ENCODE measurements around the gene CMTM7. TPM values are rescaled to one million over a fixed set of nuclear protein-coding genes. Genes with fewer than 3 reads are reported as not detected.

CMTM7 gene
- total and polyA plus RNA-seq, 9 of the 15 experiments (the other 6 are each of a cell fraction or from before 2014, with no cell fraction given): 0.03 to 1.6 (median 0.42) TPM; not detected in 4

- in situ Hi-C loops (cut with MboI): loop anchor here (5.0 kb wide), 1 partner anchor 291 kb away; no protein-coding TSS in a partner anchor
- Histone ChIP-seq H3K4me1 (replicated peaks in 1 of 2; ENCODE audit: control insufficient read depth in 2 of 2, insufficient read depth in 2 of 2, low read length in 2 of 2) (no peaks in the 10 kb centered on the region), H3K4me2 (ENCODE audit: insufficient read depth, low read length) (no peak overlapping the region), H3K9me1 (ENCODE audit: control insufficient read depth, insufficient read depth, low read length) (no peaks in the 10 kb centered on the region), H3K4me3 (no peak overlapping the region), H3K9me3 (replicated peaks; ENCODE audit: control insufficient read depth, insufficient read depth, low read depth, low read length) (no peaks in the 10 kb centered on the region), H2AFZ (ENCODE audit: low read depth, low read length) (no peak overlapping the region), H3K79me2 (ENCODE audit: control insufficient read depth, insufficient read depth, low read length) (no peaks in the 10 kb centered on the region), H3K36me3 (ENCODE audit: control insufficient read depth, insufficient read depth, low read length) (no peaks in the 10 kb centered on the region), H3K27ac (ENCODE audit: extremely low read depth, low read depth, low read length) (no peak overlapping the region), H4K20me1 (replicated peaks; ENCODE audit: control insufficient read depth, insufficient read depth, low read length) (no peaks in the 10 kb centered on the region), H3K27me3 (ENCODE audit: control insufficient read depth in 2 of 2, insufficient read depth in 2 of 2, low read length in 2 of 2) (peaks cover 7 to 23% of the 10 kb centered on the region in 2 experiments), H3K9ac (ENCODE audit: insufficient read depth in 1 of 2, low read depth in 2 of 2, low read length in 2 of 2) (no peak overlapping the region)
- no TSS peak for BruUV-seq (replicated peaks)
- intact Hi-C loops (cut with micrococcal nuclease): loop anchor here (10.0 kb wide), 1 partner anchor 289 kb away; no protein-coding TSS in a partner anchor
- no peak for ATAC-seq
- no peak for FAIRE-seq
- ChIA-PET POLR2A (no interaction called here), CTCF (ENCODE audit: low intra/inter-chr PET ratio) (interaction anchor here (1.5 kb wide), 1 partner anchor 91 kb away, joined by 8 read pairs; no protein-coding TSS in a partner anchor)
- no peak for DNase-seq (ENCODE audit: extremely low read depth in 1 of 4, low spot score in 3 of 4)
- WGBS (ENCODE audit: insufficient coverage, low coverage, missing lambda C conversion rate): 0% methylated on average over 2 of the region's 2 CpGs
- TF ChIP-seq ATF2 (CRISPR knock-in tag; IDR thresholded peaks at IDR 0.05): no peak
- no peak for TF ChIP-seq ZBTB5 (IDR thresholded peaks at IDR 0.05)
- TF ChIP-seq ZNF354B (CRISPR knock-in tag; IDR thresholded peaks at IDR 0.05): no peak
- TF ChIP-seq, protein P1, sequence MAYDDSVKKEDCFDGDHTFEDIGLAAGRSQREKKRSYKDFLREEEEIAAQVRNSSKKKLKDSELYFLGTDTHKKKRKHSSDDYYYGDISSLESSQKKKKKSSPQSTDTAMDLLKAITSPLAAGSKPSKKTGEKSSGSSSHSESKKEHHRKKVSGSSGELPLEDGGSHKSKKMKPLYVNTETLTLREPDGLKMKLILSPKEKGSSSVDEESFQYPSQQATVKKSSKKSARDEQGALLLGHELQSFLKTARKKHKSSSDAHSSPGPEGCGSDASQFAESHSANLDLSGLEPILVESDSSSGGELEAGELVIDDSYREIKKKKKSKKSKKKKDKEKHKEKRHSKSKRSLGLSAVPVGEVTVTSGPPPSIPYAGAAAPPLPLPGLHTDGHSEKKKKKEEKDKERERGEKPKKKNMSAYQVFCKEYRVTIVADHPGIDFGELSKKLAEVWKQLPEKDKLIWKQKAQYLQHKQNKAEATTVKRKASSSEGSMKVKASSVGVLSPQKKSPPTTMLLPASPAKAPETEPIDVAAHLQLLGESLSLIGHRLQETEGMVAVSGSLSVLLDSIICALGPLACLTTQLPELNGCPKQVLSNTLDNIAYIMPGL (CRISPR knock-in tag; IDR thresholded peaks at IDR 0.05): no peak
- no peak for TF ChIP-seq FOXM1 (IDR thresholded peaks at IDR 0.05; ENCODE audit: low read depth)
- TF ChIP-seq FOXM1 (CRISPR knock-in tag; IDR thresholded peaks at IDR 0.05; ENCODE audit: low read depth): no peak
- TF ChIP-seq IRF1 (CRISPR knock-in tag; IDR thresholded peaks at IDR 0.05; ENCODE audit: borderline replicate concordance): no peak
These were observed 15.5 kb upstream of the CMTM7 start for GRCh38 chr3:32376115-32376514.

Measured in K562 (cell line).